Heart left ventricle (tissue), 16 donors: ENCODE measurements around the gene WNT3A. TPM values are rescaled to one million over a fixed set of nuclear protein-coding genes. Genes with fewer than 3 reads are reported as not detected.

Experiments
- ATAC-seq, 4 donors: fragments of 200-7000 bp; cut with Tn5 transposase; one replicate each; pipeline ENCODE4 v1.9.1; 2020 to 2022; ENCODE audit warnings: moderate library complexity in 4 of 4, mild to moderate bottlenecking in 3 of 4, moderate number of reproducible peaks in 1 of 4
- DNase-seq, 5 donors: peaks; one replicate each; pipeline ENCODE4 v3.0.0-alpha.2; 2020
- H3K27ac ChIP-seq, 12 donors: fragments of 200-600 bp; sonication (generic) in 4 of 12; one replicate each; pipeline versions ENCODE4 v1.5.0 to v1.8.0; 2016 to 2022; ENCODE audit warnings: mild to moderate bottlenecking in 2 of 12
- H3K27me3 ChIP-seq, 9 donors: fragments of 200-600 bp; sonication (generic) in 2 of 9; one replicate each; pipeline versions ENCODE4 v1.5.1 to v1.8.0; 2016 to 2022; ENCODE audit warnings: mild to moderate bottlenecking in 3 of 9
- H3K36me3 ChIP-seq, 9 donors: fragments of 200-600 bp; sonication (generic) in 2 of 9; one replicate each; pipeline versions ENCODE4 v1.5.0 to v1.8.0; 2018 to 2022; ENCODE audit warnings: mild to moderate bottlenecking in 2 of 9
- H3K4me1 ChIP-seq, 12 donors: fragments of 200-600 bp; sonication (generic) in 4 of 12; one replicate each; pipeline versions ENCODE4 v1.5.0 to v1.8.0; 2016 to 2022; ENCODE audit warnings: mild to moderate bottlenecking in 3 of 12
- H3K4me3 ChIP-seq, 12 donors: fragments of 200-600 bp; sonication (generic) in 4 of 12; one replicate each; pipeline versions ENCODE4 v1.5.0 to v1.8.0; 2017 to 2022; ENCODE audit warnings: mild to moderate bottlenecking in 9 of 12, moderate library complexity in 4 of 12
- H3K9me3 ChIP-seq, 12 donors: fragments of 200-600 bp; sonication (generic) in 4 of 12; one replicate each; pipeline versions ENCODE4 v1.5.0 to v1.8.0; 2016 to 2022; ENCODE audit warnings: mild to moderate bottlenecking in 1 of 12
- POLR2A ChIP-seq, 2 donors: fragments of 450-650 bp; IDR thresholded peaks; one replicate each; pipeline ENCODE4 v1.6.1; 2017; ENCODE audit warnings: antibody characterized with exemption in 2 of 2, mild to moderate bottlenecking in 2 of 2, moderate library complexity in 2 of 2
- WGBS, 4 donors: extraction: QIAGEN DNeasy Blood & Tissue Kit in 2 of 4; methylation state at CpG; one replicate each; pipeline versions ENCODE4 v1.1.5 to v1.1.7; 2013 to 2018; 5-methylcytosine and 5-hydroxymethylcytosine counted together
- intact Hi-C, 10 donors: fragments of 100-400 bp; cut with DNase I; formaldehyde crosslinking; loops; one replicate each; pipeline versions ENCODE4 v1.11.1 to v1.14.2; 2022
- polyA plus RNA-seq, 2 donors: library from polyadenylated mRNA; stranded (reverse); fragments of 200-250 nt; gene quantifications; one replicate each; pipeline ENCODE4 v1.2.3, GENCODE V29; 2013
- total RNA-seq, 9 donors: library from RNA; depleted of rRNA in 2 of 9; stranded (reverse); fragments of >200 nt in 2 of 9; fragmentation: NEBNext Ultra II Directional in 3 of 9; extraction: Animal tissue kit (Norgen Biotek cat#: 25700) in 3 of 9; gene quantifications; one replicate each; pipeline versions ENCODE4 v1.1.0 to v1.2.4, GENCODE V29; 2016 to 2023
- TF ChIP-seq, protein P1 (sequence below), 12 donors: fragments of 200-600 bp; sonication (generic) in 4 of 12; IDR thresholded peaks; one replicate each; pipeline versions ENCODE4 v1.5.0 to v1.8.0; 2018 to 2022; ENCODE audit warnings: antibody characterized with exemption in 12 of 12, mild to moderate bottlenecking in 5 of 12
- donor health status: ischemic (EF 13 %, LVEDD 7.1; RV severe dilation, severe dysfunction).
- donor health status: healthy with polysubstance abuse.
- donor health status: DM: no; HTN: yes; CAD: no.
- donor health status: DM: no; HTN: no; CAD: no.
- donor health status: ischemic (EF 25% LVEDD 6.9; RV normal size, moderate dysfunction).
- donor health status: ischemic (EF 25% LVEDD 5.7; RV mildly dilated, moderate dysfunction).
- donor health status: healthy.
- donor health status: DM: yes; HTN: yes; CAD: no.
- donor health status: ischemic (EF 35%, LVEDD 5.7; RV mildly dilated, moderate dysfunction).
- donor health status: nonischemic (EF 11% LVEDD 7.7; RV severe dilation, severe dysfunction).
- donor health status: DM: yes; HTN: yes; CAD: no.
- donor health status: PGD.
- donor health status: ischemic (EF 29% LVEDD 5.4; RV normal size, mild dysfunction).
- donor health status: nonischemic (EF 23%, LVEDD 6.1; RV moderate dilation, normal function).

WNT3A gene
- total and polyA plus RNA-seq, 11 donors: not detected

DNA sequence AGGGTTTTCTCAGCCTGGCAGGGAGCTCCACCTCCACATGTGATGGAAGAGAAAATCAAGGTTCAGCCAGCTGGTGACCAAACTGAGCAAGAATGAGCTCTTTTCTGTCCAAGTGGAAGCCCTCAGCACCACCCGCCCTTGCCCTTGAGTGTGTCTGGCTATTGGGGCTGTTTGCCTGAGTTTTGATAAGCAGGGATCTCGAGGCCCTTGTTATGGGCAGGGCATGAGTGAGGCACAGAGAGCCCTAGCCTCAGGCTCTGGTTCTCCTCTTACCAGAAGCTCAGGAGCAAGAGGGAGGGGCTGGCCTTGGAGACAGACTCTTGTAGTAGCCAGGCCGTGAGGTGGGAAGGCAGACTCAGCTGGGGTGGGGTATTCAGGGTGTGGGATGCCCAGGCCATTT is 38.2 kb downstream of the WNT3A start:
- no peak for ATAC-seq
- intact Hi-C loops: no loop called here
- Histone ChIP-seq H3K9me3 (no peaks in the 10 kb centered on the region), H3K27me3 (peaks cover 0 to 9% (median 6%) of the 10 kb centered on the region in 9 donors), H3K4me3 (no peak overlapping the region), H3K36me3 (no peaks in the 10 kb centered on the region), H3K4me1 (no peaks in the 10 kb centered on the region), H3K27ac (no peak overlapping the region)
- DNase-seq: no peak
- TF ChIP-seq, protein P1, sequence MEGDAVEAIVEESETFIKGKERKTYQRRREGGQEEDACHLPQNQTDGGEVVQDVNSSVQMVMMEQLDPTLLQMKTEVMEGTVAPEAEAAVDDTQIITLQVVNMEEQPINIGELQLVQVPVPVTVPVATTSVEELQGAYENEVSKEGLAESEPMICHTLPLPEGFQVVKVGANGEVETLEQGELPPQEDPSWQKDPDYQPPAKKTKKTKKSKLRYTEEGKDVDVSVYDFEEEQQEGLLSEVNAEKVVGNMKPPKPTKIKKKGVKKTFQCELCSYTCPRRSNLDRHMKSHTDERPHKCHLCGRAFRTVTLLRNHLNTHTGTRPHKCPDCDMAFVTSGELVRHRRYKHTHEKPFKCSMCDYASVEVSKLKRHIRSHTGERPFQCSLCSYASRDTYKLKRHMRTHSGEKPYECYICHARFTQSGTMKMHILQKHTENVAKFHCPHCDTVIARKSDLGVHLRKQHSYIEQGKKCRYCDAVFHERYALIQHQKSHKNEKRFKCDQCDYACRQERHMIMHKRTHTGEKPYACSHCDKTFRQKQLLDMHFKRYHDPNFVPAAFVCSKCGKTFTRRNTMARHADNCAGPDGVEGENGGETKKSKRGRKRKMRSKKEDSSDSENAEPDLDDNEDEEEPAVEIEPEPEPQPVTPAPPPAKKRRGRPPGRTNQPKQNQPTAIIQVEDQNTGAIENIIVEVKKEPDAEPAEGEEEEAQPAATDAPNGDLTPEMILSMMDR (IDR thresholded peaks at IDR 0.05): no peak
- no peak for TF ChIP-seq POLR2A (IDR thresholded peaks at IDR 0.05)
- 56 to 82% (median 58%) methylated on average over 3 of the region's 3 CpGs for WGBS, 4 donors

DNA sequence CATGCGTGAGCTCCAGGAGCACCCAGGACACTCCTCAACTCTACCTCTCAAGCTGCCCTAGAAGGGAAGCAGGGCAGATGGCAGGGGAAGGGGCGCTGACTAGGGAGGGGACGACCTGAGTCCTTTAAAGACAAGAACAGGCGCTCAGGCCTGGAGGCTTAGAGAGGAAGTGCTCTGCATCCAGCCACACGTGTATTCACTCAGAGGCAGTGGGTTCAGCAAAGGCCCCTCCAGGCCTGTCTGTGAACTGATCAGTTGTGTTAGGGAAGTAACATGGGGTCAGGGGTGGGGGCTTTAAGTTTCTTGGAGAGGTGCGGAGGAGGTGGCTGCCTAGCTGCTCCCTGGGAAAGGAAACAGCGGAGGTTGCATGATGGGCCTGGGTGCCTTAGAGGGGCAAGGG is 38.6 kb downstream of the WNT3A start:
- H3K36me3 ChIP-seq: no peaks in the 10 kb centered on the region
- H3K27me3 ChIP-seq: peaks cover 0 to 6% (median 2%) of the 10 kb centered on the region in 9 donors
- WGBS, 4 donors: 75 to 78% (median 76%) methylated on average over 7 of the region's 7 CpGs
- DNase-seq: no peak
- no peak overlapping the region for H3K27ac ChIP-seq
- no peak overlapping the region for H3K4me3 ChIP-seq
- H3K9me3 ChIP-seq: no peaks in the 10 kb centered on the region
- no peak for ATAC-seq
- intact Hi-C loops: no loop called here
- no peaks in the 10 kb centered on the region for H3K4me1 ChIP-seq
- TF ChIP-seq, protein P1 (IDR thresholded peaks at IDR 0.05): no peak

DNA sequence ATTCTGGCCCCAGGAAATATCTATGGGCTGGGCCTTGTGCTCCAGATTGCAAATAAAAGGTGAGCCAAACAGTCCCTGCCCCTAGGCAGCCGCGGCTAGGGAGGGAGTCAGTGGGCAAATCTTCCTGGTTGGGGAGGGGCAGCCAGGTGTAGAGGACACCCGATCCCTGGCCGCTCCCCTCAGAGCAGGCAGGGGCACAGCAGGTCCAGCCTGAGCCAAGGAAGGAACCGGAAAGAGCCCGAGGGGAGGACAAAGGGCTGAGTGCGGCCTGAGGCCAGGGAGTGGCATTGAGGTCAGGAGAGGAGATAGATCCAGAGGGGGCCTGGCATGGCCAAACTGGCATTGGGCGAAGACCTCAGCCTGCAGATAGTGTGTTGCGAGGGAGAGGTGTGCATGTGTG is 39.1 kb downstream of the WNT3A start:
- no peaks in the 10 kb centered on the region for H3K9me3 ChIP-seq
- peaks cover 0 to 6% (median 0%) of the 10 kb centered on the region in 9 donors for H3K27me3 ChIP-seq
- 75 to 85% (median 78%) methylated on average over 9 of the region's 9 CpGs for whole genome bisulfite sequencing, 4 donors
- H3K4me3 ChIP-seq: no peak overlapping the region
- ATAC-seq: no peak
- no peak overlapping the region for H3K27ac ChIP-seq
- DNase-seq: no peak
- no peak for TF ChIP-seq POLR2A (IDR thresholded peaks at IDR 0.05)
- TF ChIP-seq, protein P1 (IDR thresholded peaks at IDR 0.05): no peak
- no peaks in the 10 kb centered on the region for H3K4me1 ChIP-seq
- no peaks in the 10 kb centered on the region for H3K36me3 ChIP-seq
- intact Hi-C loops: no loop called here

DNA sequence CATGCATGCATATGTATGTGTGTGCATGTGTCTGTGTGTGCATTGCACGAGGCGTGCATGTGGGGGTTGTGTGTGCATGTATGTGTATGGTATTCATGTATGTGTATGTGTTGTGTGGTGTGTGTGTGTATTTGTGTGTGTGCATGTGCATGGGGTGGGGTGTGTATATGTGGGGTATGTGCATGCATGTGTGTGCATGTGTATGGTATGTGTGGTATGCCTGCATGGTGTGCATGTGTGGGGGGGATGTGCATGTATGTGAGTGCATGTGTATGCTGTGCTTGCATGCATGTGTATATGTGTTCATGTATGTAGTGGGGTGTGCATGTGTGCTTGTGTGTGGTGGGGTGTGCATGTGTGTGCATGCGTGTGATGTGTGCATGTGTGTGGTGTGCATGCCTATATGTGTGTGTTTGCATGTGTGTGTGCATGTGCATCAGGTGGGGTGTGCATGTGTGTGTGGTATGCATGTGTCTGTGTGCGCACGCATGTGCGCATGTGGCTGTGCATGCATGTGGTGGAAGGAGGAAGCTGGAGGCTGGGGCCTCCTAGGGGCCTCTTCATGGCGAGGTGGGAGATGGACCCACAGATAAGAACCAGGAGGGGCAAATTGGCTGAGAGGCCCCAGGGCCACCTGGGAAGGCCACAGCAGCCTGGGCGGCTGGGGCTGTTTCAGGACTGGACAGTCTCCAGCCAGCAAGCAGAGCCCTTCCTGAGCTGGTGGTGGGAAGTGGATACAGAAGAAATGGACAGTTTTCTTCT is 39.8 kb downstream of the WNT3A start:
- H3K9me3 ChIP-seq: no peaks in the 10 kb centered on the region
- peak in 2 of 4 donors; percentile 10 to 25 for ATAC-seq

More for the DNA sequence above, 39.8 kb downstream of the WNT3A start:
- Histone ChIP-seq H3K27me3 (peaks cover 0 to 10% (median 0%) of the 10 kb centered on the region in 9 donors), H3K4me1 (no peaks in the 10 kb centered on the region), H3K4me3 (no peak overlapping the region), H3K27ac (no peak overlapping the region), H3K36me3 (no peaks in the 10 kb centered on the region)
- no peak for DNase-seq
- intact Hi-C loops: no loop called here
- 90 to 93% (median 92%) methylated on average over 8 of the region's 8 CpGs for WGBS, 4 donors
- TF ChIP-seq, protein P1 (IDR thresholded peaks at IDR 0.05): no peak
- no peak for TF ChIP-seq POLR2A (IDR thresholded peaks at IDR 0.05)
